HG03457 (cell line): Measurements from ENCODE around the gene CACNA1E.
"Not testable (repeated sequence)": the region's sequence is repeated elsewhere in the genome, so short reads cannot be mapped to it uniquely, and the experiment has no call there.

Experiments
- ATAC-seq: cut with Tn5 transposase; IDR thresholded peaks from one replicate; pipeline ENCODE4 v1.9.1; 2021; ENCODE audit warnings: moderate number of reproducible peaks; ENCODE audit not compliant: unreplicated experiment

Gene CACNA1E

DNA sequence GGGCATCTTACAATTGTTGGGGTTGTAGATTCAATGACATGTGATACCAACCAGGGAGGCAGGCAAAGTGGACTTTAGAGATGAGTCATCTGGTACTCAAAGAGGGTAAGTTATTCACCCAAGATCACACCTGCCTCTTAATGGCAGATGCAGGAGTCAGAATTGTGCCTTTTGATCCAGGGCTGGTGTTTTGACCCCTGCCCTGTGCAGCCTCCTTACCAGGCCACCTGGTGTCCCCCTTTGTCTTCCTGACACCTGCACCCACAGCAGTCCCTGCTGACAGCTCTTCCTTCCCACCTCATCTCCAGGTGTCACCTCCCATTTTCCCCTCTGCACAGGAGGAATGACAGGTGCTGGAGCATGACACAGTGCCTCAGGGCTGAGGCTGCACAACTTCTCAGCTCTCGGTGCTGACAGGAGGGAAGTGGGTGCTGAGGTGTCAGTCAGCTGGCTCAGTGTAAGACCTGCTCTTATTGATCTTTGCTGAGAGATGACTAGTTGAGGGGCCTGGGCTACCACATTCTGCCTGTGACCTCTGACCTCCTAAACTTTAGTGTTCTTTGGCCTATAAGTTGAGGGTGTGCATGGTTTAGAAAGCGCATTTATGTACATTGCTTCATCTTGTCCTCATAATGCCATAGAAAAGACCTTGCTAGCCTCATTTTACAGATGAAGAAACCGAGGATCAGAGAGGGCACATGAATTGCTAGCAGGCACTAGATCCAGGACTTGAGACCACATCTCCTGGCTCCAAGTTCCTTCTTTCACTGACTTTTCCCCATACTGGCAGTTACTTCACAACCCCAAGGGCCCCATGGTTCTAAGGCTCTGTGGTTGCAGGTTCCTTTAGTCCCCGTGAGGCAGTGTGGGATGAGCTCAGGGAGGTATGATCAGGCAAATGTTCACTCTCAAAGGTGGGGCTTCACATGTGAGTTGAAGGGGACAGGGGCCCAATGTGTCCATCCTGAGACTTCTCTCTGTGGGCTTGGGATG, 31.3 kb downstream of the CACNA1E start:
- peak; percentile 58 for ATAC-seq

DNA sequence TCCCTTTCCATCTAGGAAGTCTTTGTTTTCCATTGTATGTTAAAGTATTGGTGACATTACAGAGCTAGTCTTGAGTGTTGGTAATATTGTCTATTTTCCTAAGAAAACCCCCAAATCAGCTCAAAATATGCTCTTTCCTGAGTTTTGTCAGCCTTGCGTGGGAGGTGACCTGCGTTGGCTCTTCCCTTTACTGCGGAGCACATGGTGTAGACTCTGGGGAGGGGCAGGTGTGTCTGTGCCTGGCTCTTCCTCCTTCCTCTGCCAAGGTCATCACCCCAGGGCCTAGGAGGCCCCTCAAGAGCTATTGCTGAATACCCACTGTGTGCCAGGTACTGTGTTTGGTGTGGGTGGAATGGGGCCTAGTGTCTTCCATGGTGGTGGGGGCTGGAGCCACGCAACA, 33.4 kb downstream of the CACNA1E start:
- no peak for ATAC-seq

DNA sequence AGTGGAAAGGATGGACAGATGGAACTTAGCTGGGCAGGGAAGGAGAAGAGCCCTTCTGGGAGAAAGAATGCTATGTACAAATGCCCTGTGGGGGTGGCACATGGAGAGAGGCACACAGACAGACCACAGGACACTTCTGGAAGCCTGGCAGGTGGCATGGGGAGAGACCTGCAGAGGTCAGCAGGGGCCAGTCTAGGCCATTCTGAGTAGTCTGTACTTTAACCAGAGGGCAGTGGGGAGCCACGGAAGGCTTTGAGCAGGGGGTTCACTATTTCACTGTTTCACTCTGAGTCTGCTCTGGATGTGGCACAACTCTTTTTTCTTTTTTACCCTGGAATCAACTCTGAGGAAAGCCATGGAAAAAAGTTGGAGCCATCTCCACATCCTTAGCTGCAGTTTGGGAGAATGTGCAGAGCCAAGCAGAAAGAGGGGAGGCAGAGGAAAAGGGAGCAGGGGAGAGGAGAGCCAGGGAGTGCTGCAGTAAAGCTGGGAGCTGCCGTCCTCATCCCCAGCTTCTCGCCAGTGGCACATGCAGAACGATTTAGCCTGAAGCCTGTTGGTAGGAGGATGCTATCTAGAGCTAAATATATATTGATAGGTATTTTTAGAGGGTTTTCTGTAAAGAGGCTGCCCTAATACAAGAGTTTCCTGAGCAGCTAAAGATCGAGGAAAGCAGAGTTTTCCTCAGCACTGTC, 34.0 kb downstream of the CACNA1E start:
- no peak for ATAC-seq

DNA sequence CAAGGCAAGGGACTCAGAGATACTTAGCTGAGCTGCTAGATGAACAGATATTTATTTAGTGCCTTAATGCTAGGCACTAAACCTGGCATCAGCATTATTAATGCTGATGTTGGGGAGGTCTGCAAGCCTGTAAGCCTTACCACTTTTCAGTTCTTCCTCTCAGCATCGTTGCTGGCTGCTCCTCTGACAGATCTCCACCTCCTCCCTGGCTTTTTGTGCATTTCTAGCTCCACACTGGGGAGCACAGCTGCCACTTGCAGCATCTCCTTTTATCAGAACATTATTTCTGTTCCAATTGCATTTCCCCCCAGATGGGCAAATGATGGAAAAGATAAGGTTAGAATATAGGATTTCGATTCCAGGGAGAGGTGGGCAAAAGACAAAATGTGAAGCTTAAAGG, 34.8 kb downstream of the CACNA1E start:
- no peak for ATAC-seq

DNA sequence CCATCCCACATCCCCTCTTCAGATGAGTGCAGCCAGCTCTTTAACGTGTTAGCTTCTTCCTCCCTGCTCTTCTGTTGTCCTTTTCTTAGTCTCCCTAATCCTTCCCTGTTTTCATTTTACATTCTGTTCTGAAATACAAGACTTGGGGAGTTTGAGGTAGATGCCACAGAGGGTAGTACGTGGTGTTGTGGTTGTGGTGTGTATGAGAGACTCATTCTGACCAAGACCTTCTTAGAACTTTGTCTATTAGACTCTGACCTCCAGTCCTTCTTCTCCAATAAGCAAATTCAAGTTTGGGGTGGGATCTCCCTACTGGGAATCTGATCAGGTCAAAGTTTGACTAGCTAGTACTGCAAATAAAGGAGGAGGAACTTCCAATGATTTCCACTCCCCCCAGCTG, 39.5 kb downstream of the CACNA1E start:
- no peak for ATAC-seq

DNA sequence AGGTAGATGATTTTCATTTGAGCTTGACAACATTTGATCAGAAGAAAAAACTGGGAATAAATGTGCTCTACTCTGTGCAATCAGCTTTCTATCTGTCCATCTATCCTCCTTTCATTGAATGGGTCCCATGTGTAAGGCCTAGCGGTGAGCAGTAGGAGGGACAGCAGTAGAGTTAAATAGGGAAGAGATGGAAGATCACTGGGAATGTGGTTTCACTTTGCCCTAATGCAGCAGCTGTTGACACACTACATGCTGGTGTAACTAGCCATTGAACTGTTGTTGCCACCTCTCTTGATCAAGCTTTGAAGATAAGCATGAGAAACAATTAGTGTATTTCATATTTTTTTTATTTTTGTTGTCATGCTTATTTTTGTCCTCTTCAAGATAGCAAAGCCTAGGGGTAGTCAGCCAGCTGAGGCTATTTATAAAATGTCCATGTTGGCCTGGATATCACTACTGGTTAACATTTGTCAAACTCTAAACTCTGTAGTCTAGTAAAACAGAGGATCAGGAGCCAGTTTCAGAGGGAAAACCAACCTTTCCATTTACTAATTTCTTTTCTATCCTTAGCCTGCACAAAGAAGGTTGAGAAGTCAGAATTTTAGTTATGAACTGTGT, 41.9 kb downstream of the CACNA1E start:
- no peak for ATAC-seq

DNA sequence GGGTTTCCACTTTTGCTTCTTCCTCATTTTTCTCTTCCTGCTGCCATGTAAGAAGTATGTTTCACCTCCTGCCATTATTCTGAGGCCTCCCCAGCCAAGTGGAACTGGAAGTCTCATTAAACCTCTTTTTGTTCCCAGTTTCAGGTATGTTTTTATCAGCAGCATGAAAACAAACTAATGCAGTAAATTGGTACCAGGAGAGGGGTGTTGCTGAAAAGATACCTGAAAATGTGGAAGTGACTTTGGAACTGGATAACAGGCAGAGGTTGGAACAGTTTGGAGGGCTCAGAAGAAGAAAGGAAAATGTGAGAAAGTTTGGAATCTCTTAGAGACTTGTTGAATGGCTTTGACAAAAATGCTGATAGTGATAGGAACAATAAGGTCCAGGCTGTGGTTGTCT, 44.9 kb downstream of the CACNA1E start:
- not testable (repeated sequence) for ATAC-seq

DNA sequence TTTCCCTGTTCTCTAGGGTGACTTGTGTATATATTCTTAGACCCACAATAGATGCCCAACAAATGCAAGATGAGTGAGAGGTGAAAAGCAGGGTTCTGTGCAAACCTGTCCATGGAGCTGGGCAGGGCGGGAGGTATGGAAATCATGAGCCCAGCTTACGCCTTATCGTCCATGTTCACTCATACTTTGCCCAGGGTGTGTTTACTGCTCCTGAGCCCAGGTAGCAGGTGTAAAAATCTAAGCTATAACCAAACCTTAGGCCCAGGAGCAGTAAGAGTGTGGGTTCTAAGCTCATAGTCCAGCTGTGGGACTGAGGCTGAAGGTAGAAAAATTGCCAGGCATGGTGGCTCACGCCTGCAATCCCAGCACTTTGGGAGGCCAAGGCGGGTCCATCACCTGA, 48.1 kb downstream of the CACNA1E start:
- ATAC-seq: no peak

DNA sequence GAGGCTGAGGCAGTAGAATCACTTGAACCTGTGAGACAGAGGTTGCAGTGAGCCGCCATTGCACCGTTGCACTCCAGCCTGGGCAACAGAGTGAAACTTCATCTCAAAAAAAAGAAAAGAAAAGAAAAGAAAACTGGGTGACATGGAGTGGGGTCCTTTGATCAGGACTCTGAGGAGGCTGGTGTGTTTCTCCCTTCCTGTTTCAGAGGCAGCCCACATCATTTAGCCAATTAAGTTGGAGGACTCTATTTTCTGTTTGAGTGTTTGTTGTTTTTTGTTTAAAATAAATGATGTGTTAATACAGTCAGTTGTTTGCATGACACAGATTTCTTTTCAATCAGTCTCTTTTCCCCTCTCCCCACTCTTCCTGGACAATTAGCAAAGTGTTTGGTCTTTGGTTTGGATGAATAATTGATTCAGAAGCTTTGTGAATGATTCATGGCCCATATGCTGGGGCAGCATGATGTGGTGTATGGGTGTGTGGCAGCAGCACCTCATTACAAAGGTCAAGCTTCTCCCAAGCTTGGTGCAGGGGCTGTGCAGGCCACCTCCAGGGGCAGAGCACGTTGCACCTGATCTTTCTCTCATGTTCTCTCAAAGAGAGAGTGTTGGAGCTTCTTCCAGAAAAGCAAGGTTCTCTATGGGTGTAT, 48.8 kb downstream of the CACNA1E start:
- ATAC-seq: no peak

DNA sequence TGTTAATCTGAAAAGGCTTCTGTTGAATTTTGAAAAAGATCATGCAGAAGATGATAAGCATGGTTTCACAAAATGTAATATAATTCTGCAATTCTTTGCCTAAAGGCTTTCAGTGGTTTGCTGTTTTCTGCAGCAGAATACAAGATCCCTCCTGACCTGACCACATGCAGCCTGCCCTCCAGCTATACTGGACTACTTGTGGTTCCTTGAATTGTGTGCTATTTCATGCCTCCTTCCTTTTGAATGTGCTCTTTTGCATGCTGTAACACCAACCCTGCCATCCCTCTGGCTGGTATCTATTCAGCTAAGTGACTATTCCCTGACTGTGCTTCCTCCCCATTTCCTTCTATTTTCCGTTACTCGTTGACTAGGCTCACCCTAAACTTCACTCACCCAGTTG, 55.5 kb downstream of the CACNA1E start:
- ATAC-seq: no peak

DNA sequence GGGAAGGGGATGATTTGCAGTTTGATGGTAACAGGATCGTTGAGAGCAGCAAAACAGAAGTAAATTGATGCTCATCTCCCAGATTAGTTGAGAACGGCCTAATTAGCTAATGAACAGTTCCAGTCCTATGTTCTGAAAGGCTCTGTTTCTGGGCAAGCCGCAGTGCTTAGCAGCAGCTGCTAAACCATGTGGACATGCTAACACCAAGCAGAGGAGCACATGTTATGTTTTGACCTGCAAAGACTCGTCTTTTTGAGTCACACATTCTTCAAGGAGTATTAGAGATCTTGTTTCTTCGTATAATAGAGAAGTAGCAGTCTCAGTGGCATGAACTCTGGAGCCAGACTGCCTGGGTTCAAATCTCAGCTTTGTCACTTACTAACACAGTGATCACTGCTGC, 58.1 kb downstream of the CACNA1E start:
- no peak for ATAC-seq

DNA sequence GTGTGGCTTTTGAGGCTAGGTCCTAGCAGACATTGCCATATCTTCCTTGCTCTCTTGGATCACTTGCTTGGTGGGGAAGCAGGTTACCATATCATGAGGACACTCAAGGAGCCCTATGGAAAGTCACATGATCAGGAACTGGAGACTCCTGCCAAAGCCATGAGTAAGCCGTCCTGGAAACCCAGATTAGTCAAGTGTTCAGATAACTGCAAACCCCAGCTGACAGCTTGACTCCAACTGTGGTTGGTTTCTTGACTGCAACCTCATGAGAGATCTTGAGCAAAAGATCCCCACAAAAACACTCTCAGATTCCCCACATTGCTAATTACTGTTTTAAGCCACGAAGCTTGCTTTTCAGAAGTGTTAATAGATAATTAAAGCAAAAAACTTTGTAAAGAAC, 58.6 kb downstream of the CACNA1E start:
- no peak for ATAC-seq

DNA sequence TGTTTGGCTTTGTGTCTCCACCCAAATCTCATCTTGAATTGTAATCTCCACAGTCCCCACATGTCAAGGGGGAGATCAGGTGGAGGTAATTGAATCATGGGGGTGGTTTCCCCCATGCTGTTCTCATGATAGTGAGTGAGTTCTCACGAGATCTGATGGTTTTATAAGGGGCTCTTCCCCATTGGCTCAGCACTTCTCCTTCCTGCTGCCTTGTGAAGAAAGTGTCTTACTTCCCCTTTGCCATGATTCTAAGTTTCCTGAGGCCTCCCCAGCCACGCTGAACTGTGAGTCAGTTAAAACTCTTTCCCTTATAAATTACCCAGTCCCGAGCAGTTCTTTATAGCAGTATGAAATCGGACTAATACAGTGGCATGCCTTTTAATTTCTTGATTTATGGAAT, 59.1 kb downstream of the CACNA1E start:
- ATAC-seq: not testable (repeated sequence)

DNA sequence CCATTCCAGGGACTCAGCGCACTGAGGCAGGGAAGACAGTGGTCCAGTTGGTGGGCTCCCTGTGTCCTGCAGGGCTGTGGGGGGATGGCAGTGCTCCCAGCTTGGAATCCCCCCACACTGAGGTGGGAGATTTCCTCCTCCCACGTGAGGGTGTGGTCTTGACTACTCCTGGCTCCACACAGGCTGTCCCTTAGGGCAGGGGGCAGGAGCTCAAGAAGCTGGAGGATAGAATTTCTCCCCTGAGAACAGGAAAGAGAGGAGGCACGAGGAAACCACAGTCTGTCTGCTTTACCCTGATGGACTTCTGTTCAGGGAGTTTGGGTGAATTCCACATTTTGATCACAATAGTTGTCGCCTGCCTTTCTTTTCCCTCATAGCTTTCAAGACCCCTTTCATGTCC, 62.1 kb downstream of the CACNA1E start:
- no peak for ATAC-seq

DNA sequence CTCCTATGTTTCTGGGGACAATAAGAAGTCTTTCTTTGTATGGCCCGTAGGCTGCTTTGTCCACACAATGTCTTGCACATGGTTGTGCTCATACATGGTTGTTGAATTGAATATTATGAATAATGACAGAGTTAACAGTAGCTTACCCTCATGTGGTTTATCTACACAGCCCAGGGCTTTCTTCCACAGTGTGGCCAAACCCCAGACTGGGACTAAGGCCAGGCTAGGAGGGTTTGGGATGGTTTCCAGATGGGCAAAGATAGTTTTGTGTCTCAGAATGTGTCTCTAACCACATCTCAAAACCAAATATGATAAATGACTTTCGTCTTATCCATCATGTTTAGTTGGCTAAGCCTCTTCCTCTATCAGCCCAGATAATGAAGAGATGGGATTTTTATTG, 65.2 kb downstream of the CACNA1E start:
- ATAC-seq: no peak

DNA sequence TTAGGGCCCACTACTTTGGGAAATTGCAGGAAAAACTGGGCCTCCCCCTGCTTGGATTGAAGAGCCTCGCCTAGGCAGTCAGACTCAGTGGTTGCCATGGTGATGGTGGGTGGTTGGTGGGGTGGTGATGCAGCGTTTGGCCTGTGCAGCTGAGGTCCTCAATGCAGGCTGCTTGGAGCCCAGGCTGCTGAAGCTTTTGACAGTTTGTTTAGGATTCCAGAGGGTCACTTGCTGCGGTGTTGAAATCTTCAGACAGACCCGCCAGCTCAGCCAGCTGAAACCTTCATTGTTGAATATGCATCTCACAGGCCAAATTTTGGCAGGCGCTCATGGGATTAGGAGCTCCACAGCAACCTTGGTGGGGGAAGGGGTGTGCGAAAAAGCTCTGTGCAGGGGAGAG, 67.9 kb downstream of the CACNA1E start:
- no peak for ATAC-seq

DNA sequence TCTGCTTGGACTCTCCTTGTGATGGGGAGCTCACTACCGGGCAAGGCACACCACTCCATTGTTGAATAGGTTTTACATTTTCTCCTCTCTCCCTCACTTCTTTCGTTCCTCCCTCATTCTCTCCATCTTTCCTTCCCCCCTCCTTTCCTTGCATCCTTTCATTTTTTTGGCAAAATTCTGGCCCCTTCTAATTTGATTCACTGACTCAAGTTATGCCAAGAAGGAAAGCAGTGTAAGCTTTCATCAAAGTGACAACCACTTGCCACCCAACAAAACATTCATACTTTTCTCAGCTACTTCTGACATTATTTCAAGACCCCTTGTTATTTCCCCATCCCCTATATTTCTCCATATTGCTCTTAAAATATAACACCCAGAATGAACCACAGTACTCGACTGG, 68.4 kb downstream of the CACNA1E start:
- ATAC-seq: no peak

DNA sequence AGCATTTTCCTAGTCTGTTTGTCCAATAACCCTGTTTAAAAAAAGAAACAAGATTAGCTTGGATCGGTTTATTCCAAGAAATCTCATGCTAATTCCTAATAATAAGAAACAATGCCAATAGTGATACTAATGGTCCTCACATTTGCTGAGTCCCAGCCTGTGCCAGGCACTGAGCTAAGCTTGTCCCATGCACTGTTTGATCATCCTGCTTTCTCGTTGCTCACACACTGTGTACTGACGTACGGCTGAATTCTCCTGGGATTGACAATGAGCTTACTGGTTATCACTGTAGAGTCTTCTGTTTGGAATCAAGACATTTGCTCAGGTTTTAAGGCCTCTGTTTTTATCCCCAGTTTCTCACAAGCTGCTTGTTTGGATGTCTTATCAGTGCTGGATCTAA, 71.1 kb downstream of the CACNA1E start:
- no peak for ATAC-seq

DNA sequence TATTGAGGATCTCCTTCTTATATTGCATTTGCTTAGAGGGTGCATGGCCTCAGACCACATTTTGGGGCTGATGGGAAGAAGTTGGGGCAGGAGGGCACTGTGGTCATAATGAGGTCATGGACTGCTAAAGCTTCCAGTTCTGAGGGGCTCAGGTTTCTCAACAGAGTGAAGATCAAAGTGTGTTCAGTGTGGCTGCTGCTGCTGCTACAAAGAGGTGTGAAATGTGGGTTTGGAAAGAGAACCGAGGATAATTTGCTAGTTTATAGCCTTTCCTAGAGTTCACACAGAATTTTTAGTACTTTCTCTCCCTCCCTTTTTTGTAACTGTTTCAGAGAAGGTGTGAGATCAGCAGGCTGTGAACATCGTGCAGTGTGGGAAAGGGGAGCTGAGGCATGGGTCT, 73.3 kb downstream of the CACNA1E start:
- ATAC-seq: no peak

DNA sequence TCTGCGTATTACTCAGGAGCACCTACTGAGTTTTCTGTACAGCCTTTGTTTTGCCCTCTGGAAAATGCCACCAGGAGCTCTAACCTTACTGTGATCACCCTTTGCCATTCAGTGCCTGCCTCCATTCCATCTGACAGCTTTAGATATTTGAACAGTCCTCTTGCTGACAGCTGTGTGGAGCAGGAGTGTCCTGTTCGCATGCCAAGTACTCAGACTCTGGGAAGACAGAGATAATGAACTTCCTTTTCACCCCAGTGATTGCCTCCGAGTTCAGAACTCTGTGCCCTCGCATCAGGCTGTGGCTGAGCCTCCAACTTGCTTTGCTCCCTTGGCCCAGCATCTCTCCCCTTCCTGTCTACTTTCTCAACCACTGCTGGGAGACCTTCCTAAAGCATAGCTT, 74.0 kb downstream of the CACNA1E start:
- no peak for ATAC-seq

DNA sequence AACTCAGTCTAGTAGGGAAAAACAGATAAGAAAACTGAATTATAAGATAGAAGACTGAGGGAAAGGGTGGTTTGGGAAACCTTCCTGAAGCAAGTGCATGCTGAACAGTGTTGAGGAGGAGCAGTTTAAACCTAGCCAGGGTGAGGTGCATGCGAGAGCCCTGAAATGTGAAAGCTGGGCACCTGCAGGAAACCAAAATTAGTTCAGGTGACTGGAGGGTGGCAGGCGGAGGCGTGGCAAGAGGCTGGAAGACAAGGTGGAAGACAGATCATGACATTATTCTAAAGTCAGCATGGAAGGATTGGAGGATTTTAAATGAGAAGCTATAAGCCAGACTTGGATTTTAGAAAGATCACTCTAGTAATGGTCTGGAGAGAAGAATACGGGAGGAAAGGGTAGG, 75.1 kb downstream of the CACNA1E start:
- no peak for ATAC-seq
